ENCODE results near the gene MYADM.

The MYADM gene

GRCh38 chr19:53898636-53899341 lies 31.1 kb downstream of the MYADM start:
- peaks cover 4% of the 10 kb centered on the region for H3K27me3 ChIP-seq (replicated peaks)
- H3K4me3 ChIP-seq (ENCODE audit: low read depth, low read length) = no peak overlapping the region
- no peak overlapping the region for H3K27ac ChIP-seq
- no peak for TF ChIP-seq CTCF (IDR thresholded peaks at IDR 0.05; ENCODE audit: low read depth, low read length, missing control alignments)
- no peak for DNase-seq
- in situ Hi-C loops (cut with HindIII; ENCODE audit: low pct_ligation_motif_present, low sequenced_read_pairs) = no loop called here
- no peaks in the 10 kb centered on the region for H3K36me3 ChIP-seq (replicated peaks)

- in situ Hi-C loops (cut with HindIII; ENCODE audit: low pct_ligation_motif_present, low sequenced_read_pairs) = no loop called here
- Histone ChIP-seq H3K27me3 (replicated peaks) (peaks cover 4% of the 10 kb centered on the region), H3K27ac (no peak overlapping the region), H3K36me3 (replicated peaks) (no peaks in the 10 kb centered on the region), H3K4me3 (ENCODE audit: low read depth, low read length) (no peak overlapping the region)
- no peak for DNase-seq
- no peak for TF ChIP-seq CTCF (IDR thresholded peaks at IDR 0.05; ENCODE audit: low read depth, low read length, missing control alignments)
Observed at GRCh38 chr19:53900191-53900860, 32.6 kb downstream of the MYADM start.

GRCh38 chr19:53903055-53903680 lies 35.5 kb downstream of the MYADM start:
- Histone ChIP-seq H3K27me3 (replicated peaks) (peaks cover 8% of the 10 kb centered on the region), H3K27ac (no peak overlapping the region), H3K36me3 (replicated peaks) (no peaks in the 10 kb centered on the region), H3K4me3 (ENCODE audit: low read depth, low read length) (no peak overlapping the region)
- DNase-seq = no peak
- no peak for TF ChIP-seq CTCF (IDR thresholded peaks at IDR 0.05; ENCODE audit: low read depth, low read length, missing control alignments)
- in situ Hi-C loops (cut with HindIII; ENCODE audit: low pct_ligation_motif_present, low sequenced_read_pairs) = no loop called here

GRCh38 chr19:53904909-53905308 lies 37.2 kb downstream of the MYADM start:
- TF ChIP-seq CTCF (IDR thresholded peaks at IDR 0.05; ENCODE audit: low read depth, low read length, missing control alignments) = no peak
- H3K36me3 ChIP-seq (replicated peaks) = no peaks in the 10 kb centered on the region
- peaks cover 21% of the 10 kb centered on the region for H3K27me3 ChIP-seq (replicated peaks)
- no peak overlapping the region for H3K4me3 ChIP-seq (ENCODE audit: low read depth, low read length)
- in situ Hi-C loops (cut with HindIII; ENCODE audit: low pct_ligation_motif_present, low sequenced_read_pairs) = no loop called here
- no peak overlapping the region for H3K27ac ChIP-seq
- no peak for DNase-seq

- Histone ChIP-seq H3K27me3 (replicated peaks) (peaks cover 28% of the 10 kb centered on the region), H3K4me3 (ENCODE audit: low read depth, low read length) (no peak overlapping the region), H3K36me3 (replicated peaks) (no peaks in the 10 kb centered on the region), H3K27ac (no peak overlapping the region)
- no peak for TF ChIP-seq CTCF (IDR thresholded peaks at IDR 0.05; ENCODE audit: low read depth, low read length, missing control alignments)
- DNase-seq = no peak
- in situ Hi-C loops (cut with HindIII; ENCODE audit: low pct_ligation_motif_present, low sequenced_read_pairs) = no loop called here
Observed at GRCh38 chr19:53905787-53906186, 38.1 kb downstream of the MYADM start.
